IMR-90 (cell line): ENCODE measurements around the gene RPS23.

ENCODE experiments used
- BHLHE40 ChIP-seq: fragments of 150-350 bp; IDR thresholded peaks from 2 replicates; pipeline ENCODE4 v1.6.1; 2016; ENCODE audit warnings: mild to moderate bottlenecking, low read depth, low read length
- CEBPB ChIP-seq: IDR thresholded peaks from 2 replicates; pipeline ENCODE4 v1.6.1; 2012; ENCODE audit warnings: low read depth, low read length, improper control_type of control experiment
- CTCF ChIP-seq: conservative IDR thresholded peaks from 2 replicates; pipeline ENCODE4 v1.5.1; 2012; ENCODE audit warnings: mild to moderate bottlenecking, low read depth, low read length, improper control_type of control experiment
- FOS ChIP-seq: fragments of 150-350 bp; IDR thresholded peaks from 2 replicates; pipeline ENCODE4 v1.6.1; 2016; ENCODE audit warnings: low read depth, low read length
- MXI1 ChIP-seq: IDR thresholded peaks from 2 replicates; pipeline ENCODE4 v1.6.1; 2012; ENCODE audit warnings: low read depth, mild to moderate bottlenecking, low read length, moderate library complexity, borderline replicate concordance
- POLR2A ChIP-seq: IDR thresholded peaks from 2 replicates; pipeline ENCODE4 v1.6.1; 2012; ENCODE audit warnings: mild to moderate bottlenecking, low read depth, low read length
- RAD21 ChIP-seq: IDR thresholded peaks from 2 replicates; pipeline ENCODE4 v1.6.1; 2012; ENCODE audit warnings: low read length, improper control_type of control experiment
- RCOR1 ChIP-seq: IDR thresholded peaks from 2 replicates; pipeline ENCODE4 v1.6.1; 2012; ENCODE audit warnings: mild to moderate bottlenecking, low read length, improper control_type of control experiment; ENCODE audit not compliant: insufficient replicate concordance
- RFX5 ChIP-seq: IDR thresholded peaks from 2 replicates; pipeline ENCODE4 v1.8.0; 2012; ENCODE audit warnings: low read depth, mild to moderate bottlenecking, low read length, moderate library complexity
- USF2 ChIP-seq: fragments of 150-350 bp; IDR thresholded peaks from 2 replicates; pipeline ENCODE4 v1.6.1; 2017; ENCODE audit warnings: mild to moderate bottlenecking, antibody characterized with exemption, low read length, low read depth

- TF ChIP-seq CTCF (no peak), FOS (no peak), MXI1 (no peak), RCOR1 (no peak), POLR2A (no peak), CEBPB (no peak), RFX5 (no peak), USF2 (no peak), BHLHE40 (no peak), RAD21 (no peak)
Measured at GRCh38 chr5:82287625-82288024, 9.5 kb upstream of the RPS23 start.
